ENCODE measurements around the gene NEO1.
A peak's percentile ranks its signal among the peaks of the same experiment; 100 is the strongest.
"Not testable (repeated sequence)": the region's sequence is repeated elsewhere in the genome, so short reads cannot be mapped to it uniquely, and the experiment has no call there.

Gene NEO1

GRCh38 chr15:73141216-73141900 lies 89.1 kb downstream of the NEO1 start:
- no peak for DNase-seq (ENCODE audit: low spot score)

GRCh38 chr15:73142802-73143762 lies 90.8 kb downstream of the NEO1 start:
- DNase-seq (ENCODE audit: low spot score): no peak

GRCh38 chr15:73143763-73144155 lies 91.5 kb downstream of the NEO1 start:
- DNase-seq (ENCODE audit: low spot score): no peak

GRCh38 chr15:73146419-73146818 lies 94.2 kb downstream of the NEO1 start:
- DNase-seq (ENCODE audit: low spot score): no peak

- no peak for DNase-seq (ENCODE audit: low spot score)
These were observed 98.6 kb downstream of the NEO1 start for GRCh38 chr15:73150831-73151230.

GRCh38 chr15:73153024-73153423 lies 100.8 kb downstream of the NEO1 start:
- no peak for DNase-seq (ENCODE audit: low spot score)

GRCh38 chr15:73153447-73153846 lies 101.2 kb downstream of the NEO1 start:
- DNase-seq (ENCODE audit: low spot score): no peak

GRCh38 chr15:73156431-73157191 lies 104.3 kb downstream of the NEO1 start:
- DNase-seq (ENCODE audit: low spot score): no peak

- DNase-seq (ENCODE audit: low spot score): no peak
These were observed 109.3 kb downstream of the NEO1 start for GRCh38 chr15:73161546-73161945.

- DNase-seq (ENCODE audit: low spot score): no peak
These were observed 113.2 kb downstream of the NEO1 start for GRCh38 chr15:73165435-73165834.

- no peak for DNase-seq (ENCODE audit: low spot score)
These were observed 113.6 kb downstream of the NEO1 start for GRCh38 chr15:73165844-73166243.

- not testable (repeated sequence) for DNase-seq (ENCODE audit: low spot score)
These were observed 114.4 kb downstream of the NEO1 start for GRCh38 chr15:73166711-73167110.

GRCh38 chr15:73168487-73168886 lies 116.2 kb downstream of the NEO1 start:
- no peak for DNase-seq (ENCODE audit: low spot score)

- no peak for DNase-seq (ENCODE audit: low spot score)
These were observed 119.4 kb downstream of the NEO1 start for GRCh38 chr15:73171711-73172110.

GRCh38 chr15:73172508-73172907 lies 120.2 kb downstream of the NEO1 start:
- DNase-seq (ENCODE audit: low spot score): no peak

GRCh38 chr15:73174171-73174570 lies 121.9 kb downstream of the NEO1 start:
- DNase-seq (ENCODE audit: low spot score): no peak

GRCh38 chr15:73175382-73175781 lies 123.1 kb downstream of the NEO1 start:
- no peak for DNase-seq (ENCODE audit: low spot score)

GRCh38 chr15:73176598-73176997 lies 124.3 kb downstream of the NEO1 start:
- no peak for DNase-seq (ENCODE audit: low spot score)

GRCh38 chr15:73183071-73183470 lies 130.8 kb downstream of the NEO1 start:
- no peak for DNase-seq (ENCODE audit: low spot score)

- DNase-seq (ENCODE audit: low spot score): peak; percentile 4
These were observed 137.9 kb downstream of the NEO1 start for GRCh38 chr15:73190189-73190601.

GRCh38 chr15:73195166-73195565 lies 142.9 kb downstream of the NEO1 start:
- no peak for DNase-seq (ENCODE audit: low spot score)

GRCh38 chr15:73196113-73196512 lies 143.8 kb downstream of the NEO1 start:
- no peak for DNase-seq (ENCODE audit: low spot score)

GRCh38 chr15:73200339-73200738 lies 148.1 kb downstream of the NEO1 start:
- no peak for DNase-seq (ENCODE audit: low spot score)

Measured in hepatic stellate cell (primary cell).